Adipose tissue (tissue), 3 donors: ENCODE measurements around the gene MRPS16. TPM values are rescaled to one million over a fixed set of nuclear protein-coding genes. Genes with fewer than 3 reads are reported as not detected.
A peak's percentile ranks its signal among the peaks of the same experiment; 100 is the strongest.

ENCODE experiments used
- H3K27ac ChIP-seq: one replicate; pipeline ENCODE4 v1.5.1; 2013; ENCODE audit warnings: low read depth, low read length
- WGBS, 3 donors: extraction: QIAGEN DNeasy Blood & Tissue Kit; methylation state at CpG; one replicate each; pipeline ENCODE4 v1.1.7; 2013; 5-methylcytosine and 5-hydroxymethylcytosine counted together
- polyA plus RNA-seq, 3 donors: library from polyadenylated mRNA; stranded (reverse); fragments of 200-250 nt; gene quantifications; one replicate each; pipeline ENCODE4 v1.2.3, GENCODE V29; 2013
- donor health status: healthy with polysubstance abuse.
- donor health status: Bipolar disorder and iron deficiency.
- donor health status: healthy.

MRPS16 gene
- polyA plus RNA-seq, 3 donors: 37.3 to 79.6 (median 52.4) TPM

- 0 to 1% (median 0%) methylated on average over 77 to 78 of the region's 78 CpGs for WGBS, 3 donors
- H3K27ac ChIP-seq: peak within 1 kb of the TSS; percentile 17
Observed at GRCh38 chr10:73246646-73247508, 5.6 kb downstream of the MRPS16 start, which contains the start of gene DNAJC9. Gene DNAJC9 (minus strand): TSS chr10:73247255. CDS start chr10:73247189, 66 bp downstream.

- 3 to 5% (median 4%) methylated on average over 8 of the region's 8 CpGs for WGBS, 3 donors
- H3K27ac ChIP-seq: no peak overlapping the region
Observed at GRCh38 chr10:73246322-73246645, 6.2 kb downstream of the MRPS16 start.

- WGBS, 3 donors: 37 to 67% (median 39%) methylated on average over 8 of the region's 8 CpGs
- no peak overlapping the region for H3K27ac ChIP-seq
Observed at GRCh38 chr10:73244866-73245477, 7.5 kb downstream of the MRPS16 start.

GRCh38 chr10:73239908-73240307, 12.5 kb downstream of the MRPS16 start:
- 90 to 98% (median 96%) methylated on average over 2 of the region's 2 CpGs for WGBS, 3 donors
- no peak overlapping the region for H3K27ac ChIP-seq

- H3K27ac ChIP-seq: no peak overlapping the region
- 90 to 95% (median 95%) methylated on average over 5 of the region's 5 CpGs for WGBS, 3 donors
Observed at GRCh38 chr10:73238990-73239566, 13.4 kb downstream of the MRPS16 start.

GRCh38 chr10:73234695-73235094, 17.7 kb downstream of the MRPS16 start:
- no peak overlapping the region for H3K27ac ChIP-seq
- WGBS, 3 donors: 85 to 89% (median 85%) methylated on average over 7 of the region's 7 CpGs

GRCh38 chr10:73233883-73234282, 18.6 kb downstream of the MRPS16 start:
- H3K27ac ChIP-seq: no peak overlapping the region
- WGBS, 3 donors: 86 to 93% (median 88%) methylated on average over 2 of the region's 2 CpGs

- WGBS, 3 donors: 84 to 92% (median 86%) methylated on average over 8 of the region's 8 CpGs
- no peak overlapping the region for H3K27ac ChIP-seq
Observed at GRCh38 chr10:73232887-73233286, 19.6 kb downstream of the MRPS16 start.

GRCh38 chr10:73229567-73229966, 22.9 kb downstream of the MRPS16 start:
- H3K27ac ChIP-seq: no peak overlapping the region
- 60 to 79% (median 65%) methylated on average over 6 of the region's 6 CpGs for WGBS, 3 donors

GRCh38 chr10:73228247-73228646, 24.2 kb downstream of the MRPS16 start:
- no peak overlapping the region for H3K27ac ChIP-seq
- WGBS, 3 donors: 76 to 90% (median 80%) methylated on average over 3 of the region's 3 CpGs

GRCh38 chr10:73226663-73227062, 25.8 kb downstream of the MRPS16 start:
- no peak overlapping the region for H3K27ac ChIP-seq

- no peak overlapping the region for H3K27ac ChIP-seq
Observed at GRCh38 chr10:73225518-73225917, 26.9 kb downstream of the MRPS16 start.

GRCh38 chr10:73220989-73221388, 31.5 kb downstream of the MRPS16 start:
- no peak overlapping the region for H3K27ac ChIP-seq
- WGBS, 3 donors: 83 to 95% (median 90%) methylated on average over 1 of the region's 1 CpG

GRCh38 chr10:73219384-73219783, 33.1 kb downstream of the MRPS16 start:
- H3K27ac ChIP-seq: no peak overlapping the region

GRCh38 chr10:73218431-73219191, 33.8 kb downstream of the MRPS16 start:
- WGBS, 3 donors: 83 to 92% (median 89%) methylated on average over 2 of the region's 2 CpGs
- H3K27ac ChIP-seq: no peak overlapping the region

GRCh38 chr10:73217628-73218027, 34.8 kb downstream of the MRPS16 start:
- H3K27ac ChIP-seq: no peak overlapping the region
- WGBS, 3 donors: 87 to 97% (median 88%) methylated on average over 2 of the region's 2 CpGs

GRCh38 chr10:73215749-73216148, 36.7 kb downstream of the MRPS16 start:
- H3K27ac ChIP-seq: no peak overlapping the region
- WGBS, 3 donors: 91 to 97% (median 95%) methylated on average over 1 of the region's 1 CpG

- 50 to 80% (median 69%) methylated on average over 4 of the region's 4 CpGs for WGBS, 3 donors
- no peak overlapping the region for H3K27ac ChIP-seq
Observed at GRCh38 chr10:73211106-73211811, 41.2 kb downstream of the MRPS16 start.
